HG02642 (cell line): ENCODE results near the gene STXBP2.

Experiments used
- ATAC-seq: cut with Tn5 transposase; IDR thresholded peaks from one replicate; pipeline ENCODE4 v1.9.1; 2021; ENCODE audit warnings: mild to moderate bottlenecking; ENCODE audit not compliant: unreplicated experiment, poor library complexity

STXBP2 gene

DNA sequence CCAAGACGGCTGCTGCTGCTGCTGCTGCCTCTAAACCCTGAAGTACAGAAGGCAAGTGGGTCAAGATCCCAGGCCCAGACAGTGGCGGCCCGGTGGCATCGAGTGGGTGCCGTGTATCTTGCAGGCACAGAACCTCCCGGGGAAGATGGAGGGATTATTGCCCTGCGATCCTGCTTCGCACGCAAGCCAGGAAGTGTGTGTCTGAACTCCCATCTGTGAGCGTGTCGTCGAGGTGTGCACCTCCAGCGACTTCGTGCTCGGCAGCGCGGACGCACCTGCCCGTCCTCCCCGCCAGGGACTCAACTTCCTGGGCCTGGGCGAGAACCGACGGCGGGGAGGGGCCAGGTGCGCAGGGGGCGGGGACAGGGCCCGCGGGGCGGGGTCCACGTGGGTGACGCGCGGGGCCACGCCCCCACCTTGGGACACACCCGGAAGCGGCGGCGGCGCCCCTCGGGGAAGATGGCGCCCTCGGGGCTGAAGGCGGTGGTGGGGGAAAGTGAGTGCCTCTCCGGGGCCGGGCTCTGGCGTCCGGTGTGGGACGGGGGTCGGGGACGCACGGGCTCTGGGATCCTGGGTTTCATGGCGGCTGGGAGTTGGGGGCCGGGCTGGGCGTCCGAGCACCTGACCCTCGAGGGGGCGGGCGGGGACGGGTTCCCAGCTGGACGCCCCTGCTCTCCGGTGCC lies at the start of gene STXBP2:
Gene STXBP2 (plus strand): TSS at position 420 of the 683 bp plus-strand sequence. CDS start 40 bp downstream, at position 460.
- ATAC-seq, result peak; percentile 72

DNA sequence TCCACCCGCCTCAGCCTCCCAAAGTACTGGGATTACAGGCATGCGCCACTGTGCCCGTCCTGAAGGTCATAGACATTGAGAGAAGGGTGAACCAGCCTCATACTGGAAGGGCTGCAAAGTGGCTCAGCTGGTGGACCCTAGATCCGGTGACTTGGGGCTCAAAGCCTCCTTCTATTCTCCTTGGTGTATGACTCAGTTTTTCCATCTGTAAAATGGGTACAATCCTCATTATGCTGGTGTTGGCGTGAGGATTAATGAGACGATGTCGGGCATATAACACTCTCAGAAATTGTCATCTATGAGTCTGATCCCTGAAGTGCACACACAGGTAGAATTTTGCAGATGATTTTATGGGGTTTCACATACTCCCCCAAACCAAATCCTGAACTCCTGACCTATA lies 47.1 kb upstream of the STXBP2 start:
- no peak for ATAC-seq

DNA sequence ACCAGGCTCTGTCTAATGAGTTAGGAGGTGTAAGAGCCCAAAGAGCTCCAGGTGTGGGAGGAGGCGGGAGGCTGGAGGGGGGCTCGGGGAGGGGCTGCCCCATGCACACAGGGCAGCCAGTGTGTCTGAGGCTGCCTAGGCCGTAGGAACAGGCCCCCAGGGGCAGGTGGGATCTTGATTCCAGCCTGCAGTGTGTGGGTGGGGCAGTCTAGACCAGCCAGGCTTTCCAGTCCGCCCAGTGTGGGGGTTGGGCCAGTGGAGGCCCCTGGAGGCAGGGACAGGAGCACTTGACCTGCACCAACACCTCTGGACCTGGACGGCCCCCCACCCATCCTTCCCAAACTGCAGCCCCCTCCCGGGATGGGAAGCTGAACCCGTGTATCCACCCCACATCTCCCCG lies 46.7 kb upstream of the STXBP2 start:
- no peak for ATAC-seq

DNA sequence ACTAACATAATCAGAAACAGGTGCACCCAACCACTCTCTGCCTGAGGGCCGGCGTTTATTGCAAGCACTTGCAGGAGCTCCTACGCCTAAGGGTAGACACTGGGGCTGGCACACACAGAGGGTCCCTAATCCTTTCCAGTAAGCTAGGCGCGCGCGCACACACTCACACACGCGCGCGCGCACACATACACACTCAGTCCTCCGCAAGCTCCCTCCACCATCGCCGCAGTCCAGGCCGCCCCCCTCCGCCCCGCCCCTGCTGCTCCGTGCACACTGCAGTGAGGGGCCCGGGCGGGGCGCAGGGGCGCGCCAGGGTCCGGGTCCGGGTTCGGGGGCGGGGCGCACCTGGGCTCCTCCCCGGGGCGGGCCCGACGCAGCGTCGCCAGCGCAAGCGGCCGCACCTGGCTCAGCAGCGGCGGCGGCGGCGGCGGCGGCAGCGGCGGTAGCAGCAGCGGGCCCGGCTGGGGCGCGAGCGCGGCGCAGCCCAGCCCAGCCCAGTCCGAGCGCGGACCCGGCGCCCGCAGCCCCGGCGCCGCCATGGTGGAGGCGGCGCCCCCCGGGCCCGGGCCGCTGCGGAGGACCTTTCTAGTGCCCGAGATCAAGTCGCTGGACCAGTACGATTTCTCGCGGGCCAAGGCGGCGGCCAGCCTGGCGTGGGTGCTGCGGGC lies 41.3 kb upstream of the STXBP2 start, which contains the start of gene CAMSAP3:
Gene CAMSAP3 (plus strand): TSS at position 398 of the 668 bp plus-strand sequence. CDS start 140 bp downstream, at position 538.
- ATAC-seq, result no peak

DNA sequence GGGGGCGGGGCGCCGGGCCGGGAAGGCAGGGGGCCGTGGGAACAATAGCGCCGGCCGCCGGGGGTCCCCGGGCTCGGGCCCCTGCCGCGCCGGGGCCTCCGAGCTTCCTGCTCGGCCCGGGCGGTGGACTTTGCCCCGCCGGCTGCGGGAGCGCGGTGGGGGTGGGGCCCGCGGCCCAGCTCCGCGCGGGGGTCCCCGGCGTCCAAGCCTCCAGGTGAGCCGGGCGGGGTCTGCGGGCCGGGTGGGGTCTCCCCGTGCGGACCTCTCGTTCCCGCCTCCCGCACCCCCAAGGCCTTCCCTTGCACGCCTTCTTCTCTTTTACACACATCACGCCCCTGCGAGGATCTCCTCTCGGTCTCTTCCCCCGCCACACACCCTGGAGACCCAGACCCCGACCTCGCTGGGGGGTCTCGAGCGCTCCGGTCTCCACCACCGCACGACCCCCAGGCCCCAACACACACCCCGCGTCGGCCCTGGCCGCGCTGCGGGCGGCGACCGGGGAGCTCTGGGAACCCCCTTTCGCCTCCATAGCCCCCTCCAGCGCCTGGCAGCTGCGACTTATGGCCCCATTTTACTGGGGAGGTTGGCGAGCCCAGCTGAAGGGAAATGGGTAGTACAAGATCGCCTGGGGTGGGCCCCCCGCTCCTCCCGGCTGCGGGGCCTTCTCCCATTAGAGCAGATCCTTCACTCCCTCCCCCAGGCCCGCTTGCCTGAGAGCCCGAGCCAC lies 40.5 kb upstream of the STXBP2 start:
- ATAC-seq, result no peak

DNA sequence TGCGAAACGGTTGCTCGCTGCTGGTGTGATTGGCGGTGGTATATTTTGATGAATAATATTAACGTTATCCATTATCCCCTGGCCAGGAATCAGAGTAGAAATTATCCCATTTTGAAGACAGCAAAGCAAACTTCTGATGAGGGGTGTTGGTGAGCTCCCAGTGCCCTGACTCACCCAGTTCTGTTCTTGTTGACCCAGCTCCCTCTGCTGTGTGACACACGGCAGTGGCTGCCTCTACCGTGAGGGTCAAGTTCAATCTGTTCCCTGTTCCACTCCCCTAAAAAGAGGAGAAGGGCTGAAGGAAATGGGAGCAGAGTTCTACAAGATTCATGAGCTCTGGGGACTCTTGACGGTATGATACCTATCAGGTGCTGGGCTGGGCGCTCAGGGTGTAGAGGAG lies 39.2 kb upstream of the STXBP2 start:
- no peak for ATAC-seq

DNA sequence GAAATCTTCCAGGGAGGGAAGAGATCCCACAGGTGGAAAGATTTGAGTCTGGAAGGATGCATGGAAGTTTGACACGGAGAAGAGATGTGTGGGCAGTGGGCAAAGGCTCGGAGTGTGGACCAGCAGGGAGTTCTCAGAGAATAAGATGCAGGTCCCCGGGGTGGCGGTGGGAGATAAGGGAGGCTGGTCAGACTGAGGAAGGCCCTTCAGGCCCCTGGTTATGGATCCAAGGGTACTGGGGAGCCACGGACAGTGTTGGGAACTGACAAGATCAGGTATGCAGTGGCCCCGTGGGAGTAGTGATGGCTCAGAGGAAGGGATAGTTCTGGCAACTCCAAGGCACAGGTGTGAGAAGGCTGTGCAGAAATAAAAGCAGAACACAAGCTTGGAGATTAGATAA lies 38.7 kb upstream of the STXBP2 start:
- ATAC-seq, result no peak

DNA sequence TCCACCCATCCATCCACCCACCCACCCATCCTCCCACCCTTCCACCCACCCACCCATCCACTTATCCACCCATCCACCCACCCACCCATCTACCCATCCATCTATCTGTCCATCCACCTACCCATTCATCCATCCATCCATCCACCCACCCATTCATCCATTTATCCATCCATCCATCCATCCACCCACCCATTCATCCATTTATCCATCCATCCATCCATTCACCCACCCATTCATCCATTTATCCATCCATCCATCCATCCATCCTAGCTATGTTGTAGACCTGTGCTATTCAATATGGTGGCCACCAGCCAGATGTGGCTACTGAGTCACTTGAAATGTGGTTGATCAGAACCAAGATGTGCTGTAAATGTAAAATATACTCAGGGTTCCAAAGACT lies 36.2 kb upstream of the STXBP2 start:
- ATAC-seq, result no peak

DNA sequence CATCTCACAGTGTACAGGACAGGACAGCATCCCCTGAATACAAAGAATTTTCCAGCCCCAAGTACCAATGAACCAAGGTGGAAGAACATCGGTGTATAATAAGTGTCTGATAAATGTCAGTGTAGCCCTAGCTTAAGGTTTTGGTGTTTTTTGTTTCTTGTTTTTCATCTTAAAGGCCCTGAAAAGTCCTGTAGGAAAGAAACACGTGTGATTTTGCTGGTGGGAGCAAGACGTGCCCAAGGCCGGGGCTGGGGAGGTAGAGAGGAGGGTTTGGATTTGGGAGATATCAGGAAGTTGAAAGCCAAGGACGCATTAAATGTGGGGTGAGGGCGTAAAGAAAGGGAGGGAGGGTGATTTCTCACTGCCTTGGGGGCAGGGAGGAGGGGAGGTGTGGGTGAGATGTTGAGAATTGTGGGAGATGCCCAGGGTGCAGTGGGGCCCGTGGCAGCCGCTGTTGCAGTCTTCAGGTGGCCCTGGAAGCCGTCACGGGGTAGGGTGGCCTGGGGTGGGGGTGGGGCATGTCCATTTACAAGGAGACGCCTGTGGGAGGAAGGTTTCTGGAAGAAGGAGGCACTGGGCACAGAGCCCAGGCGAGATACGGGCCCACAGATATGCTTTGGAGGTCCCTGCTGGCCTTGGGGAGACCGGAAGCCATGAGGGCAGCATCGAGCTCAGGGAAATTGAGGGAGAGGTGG lies 34.5 kb upstream of the STXBP2 start:
- ATAC-seq, result no peak

DNA sequence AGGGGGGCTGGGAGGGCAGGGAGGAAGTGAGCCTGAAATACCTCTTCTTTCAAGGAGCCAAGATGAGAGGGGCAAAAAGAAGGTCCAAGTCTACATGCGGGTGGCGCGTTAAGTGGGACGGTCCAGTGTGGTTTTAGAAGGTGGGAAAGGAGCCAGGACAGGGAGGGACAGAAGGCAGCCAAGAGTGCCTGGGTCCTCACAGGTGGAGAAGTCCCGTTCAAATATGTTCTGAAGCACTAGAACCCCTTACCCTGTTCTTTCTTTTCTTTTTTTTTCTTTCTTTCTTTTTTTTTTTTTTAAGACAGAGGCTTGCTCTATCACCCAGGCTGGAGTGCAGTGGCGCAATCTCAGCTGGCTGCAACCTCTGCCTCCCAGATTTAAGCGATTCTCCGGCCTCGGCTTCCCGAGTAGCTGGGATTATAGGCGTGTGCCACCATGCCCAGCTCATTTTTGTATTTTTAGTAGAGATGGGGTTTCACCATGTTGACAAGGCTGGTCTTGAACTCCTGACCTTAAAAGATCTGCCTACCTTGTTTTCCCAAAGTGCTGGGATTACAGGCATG lies 33.9 kb upstream of the STXBP2 start:
- no peak for ATAC-seq

DNA sequence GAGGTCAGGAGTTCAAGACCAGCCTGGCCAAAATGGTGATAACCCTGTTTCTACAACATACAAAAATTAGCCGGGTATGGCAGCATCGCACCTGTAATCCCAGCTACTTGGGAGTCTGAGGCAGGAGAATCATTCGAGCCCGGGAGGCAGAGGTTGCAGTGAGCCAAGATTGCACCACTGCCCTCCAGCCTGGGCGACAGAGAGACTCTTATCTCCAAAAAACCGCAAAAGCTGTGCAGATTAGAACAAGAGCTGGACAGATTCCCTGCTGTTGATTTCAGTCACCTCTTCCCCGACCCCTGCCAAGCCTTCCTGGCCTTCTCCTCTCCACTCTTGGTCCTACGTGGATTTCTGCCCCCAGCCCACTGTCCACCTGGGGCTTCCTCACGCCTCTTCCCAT lies 33.0 kb upstream of the STXBP2 start:
- no peak for ATAC-seq

DNA sequence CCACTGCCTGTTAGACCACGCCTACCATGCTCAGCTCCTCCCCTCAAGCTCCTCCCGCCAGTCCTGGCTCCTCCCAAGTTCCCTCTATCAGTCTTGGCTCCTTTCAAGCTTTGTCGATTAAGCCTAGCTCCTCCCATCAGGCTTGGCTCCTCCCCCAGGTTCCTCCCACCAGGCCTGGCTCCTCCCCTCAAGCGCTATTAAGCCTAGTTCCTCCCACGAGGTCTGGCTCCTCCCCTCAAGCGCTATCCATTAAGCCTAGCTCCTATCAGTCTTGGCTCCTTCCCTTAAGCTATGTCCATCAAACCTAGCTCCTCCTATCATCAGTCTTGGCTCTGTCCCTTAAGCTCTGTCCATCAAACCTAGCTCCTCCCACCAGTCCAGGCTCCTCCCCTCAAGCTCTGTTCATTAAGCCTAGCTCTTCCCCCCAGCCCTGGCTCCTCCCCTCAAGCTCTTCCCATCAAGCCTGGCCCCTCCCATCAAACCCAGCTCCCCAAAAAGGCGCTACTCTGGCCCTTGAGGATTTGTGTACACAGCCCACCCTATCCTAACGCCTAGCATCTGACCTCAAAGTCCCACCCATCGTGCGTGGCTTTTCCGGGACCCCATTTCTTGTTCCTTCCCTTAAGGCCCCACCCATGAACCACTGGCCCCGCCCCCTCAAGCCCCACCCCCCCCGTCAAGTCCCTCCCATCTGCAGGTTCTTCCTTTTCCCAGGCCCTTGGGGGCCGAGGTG lies 31.3 kb upstream of the STXBP2 start:
- no peak for ATAC-seq

DNA sequence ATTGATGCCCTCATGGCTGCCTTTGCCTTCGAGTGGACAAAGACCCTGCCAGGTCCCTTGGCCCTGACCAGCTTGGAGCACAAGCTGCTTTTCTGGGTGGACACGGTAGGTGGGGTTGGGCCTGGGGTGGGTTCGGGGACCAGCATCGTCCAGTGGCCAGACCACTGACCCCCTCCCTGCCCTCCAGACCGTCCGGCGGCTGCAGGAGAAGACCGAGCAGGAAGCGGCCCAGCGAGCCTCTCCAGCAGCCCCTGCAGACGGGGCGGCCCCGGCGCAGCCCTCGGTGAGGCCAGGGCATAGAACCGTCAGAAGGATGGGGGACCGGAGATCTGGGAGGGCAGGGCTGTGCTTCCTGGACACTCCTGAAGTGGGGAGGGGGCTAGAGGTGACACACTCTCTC lies 30.6 kb upstream of the STXBP2 start:
- no peak for ATAC-seq

DNA sequence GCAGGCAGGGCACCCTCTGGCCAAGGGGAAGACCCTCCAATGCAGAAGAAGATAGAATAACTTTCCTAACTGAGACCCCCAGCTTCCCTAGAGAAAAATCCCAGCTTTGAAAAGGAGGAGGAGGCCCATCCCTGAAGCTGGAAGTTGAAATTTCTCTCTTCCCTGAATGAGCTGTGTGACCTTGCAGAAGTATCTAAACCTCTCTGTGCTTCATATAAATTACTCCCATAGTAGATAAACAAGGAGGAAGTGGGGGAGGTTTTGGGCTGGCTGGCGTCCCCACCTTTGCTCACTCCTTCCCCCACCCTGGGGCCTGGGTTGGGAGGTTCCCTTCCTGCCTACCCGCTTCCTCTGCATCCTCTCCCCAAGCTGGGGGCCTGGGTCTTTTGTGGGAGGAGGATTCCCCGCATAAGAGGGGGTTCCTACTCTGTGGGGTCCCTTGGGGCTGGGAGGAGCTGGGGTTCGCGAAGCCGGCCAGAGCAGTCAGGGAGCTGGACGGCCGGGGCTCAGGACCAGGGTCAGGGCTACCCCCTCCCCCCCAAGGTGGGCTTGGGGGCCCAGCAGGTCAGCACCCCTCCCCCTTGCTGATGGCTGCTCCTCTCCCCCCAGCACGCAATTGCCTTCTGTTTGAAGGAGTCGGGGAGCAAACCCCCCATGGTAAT lies 29.6 kb upstream of the STXBP2 start:
- ATAC-seq, result no peak

DNA sequence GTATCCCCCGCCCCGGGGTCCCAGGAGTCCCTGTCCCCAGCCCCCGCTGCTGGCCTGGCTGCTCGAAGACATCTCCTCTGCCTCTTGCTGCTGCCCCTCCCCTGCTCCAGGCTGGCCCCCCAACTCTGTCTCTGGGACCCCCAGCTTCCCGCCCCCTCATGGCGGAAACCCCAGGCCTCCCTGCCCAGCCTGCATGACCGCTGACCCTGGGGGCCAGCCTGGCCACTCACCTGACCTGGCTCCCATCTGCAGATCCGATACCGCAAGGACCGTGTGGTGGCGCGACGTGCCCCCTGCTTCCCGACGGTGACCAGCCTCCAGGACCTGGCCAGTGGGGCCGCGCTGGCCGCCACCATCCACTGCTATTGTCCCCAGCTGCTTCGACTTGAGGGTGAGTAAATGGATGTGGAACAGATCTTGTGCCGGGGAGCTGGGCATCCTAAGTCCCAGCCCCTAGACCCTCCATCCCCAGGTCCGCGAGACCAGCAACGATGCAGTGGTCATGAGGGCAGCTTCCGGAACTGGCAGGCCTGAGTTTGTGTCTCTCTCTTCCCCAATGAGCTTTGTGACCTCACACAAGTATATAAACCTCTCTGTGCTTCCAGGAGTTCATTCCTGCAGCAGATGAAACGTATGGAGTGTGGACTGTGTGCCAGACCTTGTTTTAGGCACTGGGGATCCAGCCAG lies 28.9 kb upstream of the STXBP2 start:
- no peak for ATAC-seq

DNA sequence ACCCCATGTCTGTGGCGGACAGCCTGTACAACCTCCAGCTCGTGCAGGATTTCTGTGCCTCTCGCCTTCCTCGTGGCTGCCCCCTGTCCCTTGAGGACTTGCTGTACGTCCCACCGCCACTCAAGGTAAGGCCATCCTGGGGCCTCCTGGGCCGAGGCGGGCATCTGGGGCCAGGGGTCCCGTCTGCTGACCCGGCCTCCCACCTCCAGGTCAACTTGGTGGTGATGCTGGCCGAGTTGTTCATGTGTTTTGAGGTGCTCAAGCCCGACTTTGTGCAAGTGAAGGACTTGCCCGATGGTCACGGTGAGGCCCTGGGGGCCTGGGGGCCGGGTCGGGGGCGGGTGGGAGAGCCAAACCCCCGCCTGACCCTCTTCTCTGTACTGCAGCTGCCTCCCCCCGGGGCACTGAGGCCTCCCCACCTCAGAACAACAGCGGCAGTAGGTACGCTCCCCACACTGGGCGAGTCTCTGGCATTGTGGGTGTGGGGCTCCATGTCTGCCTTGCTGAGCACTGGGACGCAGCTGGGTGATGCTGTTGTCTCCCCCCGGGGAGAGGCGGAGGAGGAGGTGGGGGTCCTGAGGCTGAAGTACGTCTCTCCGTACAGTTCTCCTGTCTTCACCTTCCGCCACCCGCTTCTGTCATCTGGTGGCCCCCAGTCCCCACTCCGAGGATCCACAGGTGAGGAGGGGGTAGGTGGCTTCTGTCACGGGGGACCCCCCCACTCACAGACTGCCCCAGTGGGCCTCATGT lies 26.2 kb upstream of the STXBP2 start:
- ATAC-seq, result no peak

DNA sequence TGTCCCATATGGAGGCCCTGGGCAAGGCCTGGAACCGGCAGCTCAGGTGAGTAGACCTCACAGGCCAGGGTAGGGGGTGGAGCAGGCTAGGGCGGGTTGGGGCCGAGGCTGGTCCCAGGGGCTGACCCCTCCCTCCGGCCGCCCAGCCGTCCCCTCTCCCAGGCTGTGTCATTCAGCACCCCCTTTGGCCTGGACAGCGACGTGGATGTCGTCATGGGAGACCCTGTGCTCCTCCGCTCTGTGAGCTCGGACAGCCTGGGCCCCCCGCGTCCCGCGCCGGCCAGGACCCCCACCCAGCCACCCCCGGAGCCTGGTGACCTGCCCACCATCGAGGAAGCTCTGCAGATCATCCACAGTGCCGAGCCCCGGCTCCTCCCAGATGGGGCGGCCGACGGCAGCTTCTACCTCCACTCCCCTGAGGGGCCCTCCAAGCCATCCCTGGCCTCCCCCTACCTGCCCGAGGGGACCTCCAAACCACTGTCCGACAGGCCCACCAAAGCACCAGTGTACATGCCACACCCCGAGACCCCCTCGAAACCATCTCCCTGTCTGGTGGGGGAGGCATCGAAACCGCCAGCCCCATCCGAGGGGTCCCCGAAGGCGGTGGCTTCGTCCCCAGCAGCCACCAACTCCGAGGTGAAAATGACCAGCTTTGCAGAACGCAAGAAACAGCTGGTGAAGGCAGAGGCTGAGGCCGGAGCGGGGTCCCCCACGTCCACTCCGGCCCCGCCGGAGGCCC lies 25.2 kb upstream of the STXBP2 start:
- ATAC-seq, result no peak
